Astrocyte of the spinal cord (primary cell): ENCODE results near the gene LRTM2.

Experiments used
- DNase-seq: peaks from one replicate; pipeline ENCODE4 v3.0.0; 2011; ENCODE audit warnings: low read depth, low spot score
- H3K4me3 ChIP-seq: 2 replicates; pipeline ENCODE4 v1.5.1; 2011; ENCODE audit warnings: low read depth, mild to moderate bottlenecking, low read length, moderate library complexity
- CTCF ChIP-seq: IDR thresholded peaks from 2 replicates; pipeline ENCODE4 v1.5.1; 2012; ENCODE audit warnings: low read depth, mild to moderate bottlenecking, low read length, inconsistent platforms
- in situ Hi-C: cut with HindIII; loops from 2 replicates; pipeline ENCODE4 v1.10.0; 2017; ENCODE audit warnings: low sequenced_read_pairs

Gene LRTM2

GRCh38 chr12:1881301-1881700, 60.9 kb downstream of the LRTM2 start:
- no peak for DNase-seq
- in situ Hi-C loops, result no loop called here
- no peak overlapping the region for H3K4me3 ChIP-seq
- no peak for TF ChIP-seq CTCF

GRCh38 chr12:1881936-1882335, 61.6 kb downstream of the LRTM2 start:
- no peak for DNase-seq
- in situ Hi-C loops, result no loop called here
- no peak overlapping the region for H3K4me3 ChIP-seq
- TF ChIP-seq CTCF, result no peak

- in situ Hi-C loops, result no loop called here
Measured at GRCh38 chr12:1882405-1882804, 62.0 kb downstream of the LRTM2 start.

GRCh38 chr12:1882850-1883470, 62.6 kb downstream of the LRTM2 start:
- no peak for TF ChIP-seq CTCF
- no peak overlapping the region for H3K4me3 ChIP-seq
- in situ Hi-C loops, result no loop called here
- no peak for DNase-seq

More at GRCh38 chr12:1882405-1882804, 62.0 kb downstream of the LRTM2 start:
- no peak for TF ChIP-seq CTCF
- no peak for DNase-seq
- H3K4me3 ChIP-seq, result no peak overlapping the region

GRCh38 chr12:1883513-1883912, 63.1 kb downstream of the LRTM2 start:
- in situ Hi-C loops, result no loop called here
- DNase-seq, result no peak
- TF ChIP-seq CTCF, result no peak
- H3K4me3 ChIP-seq, result no peak overlapping the region

GRCh38 chr12:1884651-1885050, 64.3 kb downstream of the LRTM2 start:
- in situ Hi-C loops, result no loop called here
- no peak for DNase-seq
- TF ChIP-seq CTCF, result no peak
- no peak overlapping the region for H3K4me3 ChIP-seq

GRCh38 chr12:1885082-1885596, 64.8 kb downstream of the LRTM2 start:
- in situ Hi-C loops, result no loop called here
- DNase-seq, result no peak
- TF ChIP-seq CTCF, result no peak
- no peak overlapping the region for H3K4me3 ChIP-seq
